IMR-90 (cell line): ENCODE measurements around the gene GGACT. TPM values are rescaled to one million over a fixed set of nuclear protein-coding genes. Genes with fewer than 3 reads are reported as not detected.

Experiments
- ATAC-seq: fragments of 200-7000 bp; cut with Tn5 transposase; 2 replicates; pipeline ENCODE4 v1.9.1; 2020; ENCODE audit warnings: low read depth, mild to moderate bottlenecking, moderate library complexity
- BruUV-seq: library from RNA; stranded (reverse); fragments of 400-500 nt; replicated peaks from 2 replicates; lab custom pipeline; 2021; lab: Mats Ljungman, UMichigan
- CTCF ChIA-PET: fragments of 300-600 bp; formaldehyde crosslinking; extraction: SDS; loops from one replicate; lab custom pipeline; 2021; ENCODE audit warnings: antibody characterized with exemption; lab: Yijun Ruan, JAX
- POLR2A ChIA-PET: fragments of 300-600 bp; sonication (Branson Sonifier 250); formaldehyde crosslinking; loops from one replicate; lab custom pipeline; 2022; ENCODE audit warnings: antibody characterized with exemption; ENCODE audit not compliant: unreplicated experiment; lab: Charles Lee
- DNase-seq: peaks from one replicate; pipeline ENCODE4 v3.0.0; 2013
- H2AFZ ChIP-seq: replicated peaks from 2 replicates; pipeline ENCODE3; 2013; ENCODE audit warnings: low read length, mild to moderate bottlenecking; ENCODE audit not compliant: poor library complexity
- H2AK5ac ChIP-seq: 2 replicates; pipeline ENCODE4 v1.6.1; 2013; ENCODE audit warnings: low read depth, low read length, inconsistent platforms
- H2AK9ac ChIP-seq: replicated peaks from 2 replicates; pipeline ENCODE3; 2013; ENCODE audit warnings: mild to moderate bottlenecking, low read depth, low read length, moderate library complexity; ENCODE audit not compliant: poor library complexity
- H2BK120ac ChIP-seq: 2 replicates; pipeline ENCODE4 v1.6.1; 2013; ENCODE audit warnings: low read depth, low read length, inconsistent platforms
- H2BK15ac ChIP-seq: 3 replicates; pipeline ENCODE4 v1.6.1; 2013; ENCODE audit warnings: low read depth, low read length, inconsistent platforms
- H2BK20ac ChIP-seq: 2 replicates; pipeline ENCODE4 v1.6.1; 2013; ENCODE audit warnings: low read depth, mild to moderate bottlenecking, inconsistent platforms, low read length, moderate library complexity
- H2BK5ac ChIP-seq: 2 replicates; pipeline ENCODE4 v1.6.1; 2013; ENCODE audit warnings: mild to moderate bottlenecking, low read depth, low read length, inconsistent platforms; ENCODE audit not compliant: poor library complexity, severe bottlenecking
- H3K14ac ChIP-seq: replicated peaks from 2 replicates; pipeline ENCODE4 v1.6.1; 2013; ENCODE audit warnings: low read depth, low read length, inconsistent platforms
- H3K18ac ChIP-seq: 2 replicates; pipeline ENCODE4 v1.6.1; 2013; ENCODE audit warnings: low read depth, low read length, control low read depth
- H3K23ac ChIP-seq: 2 replicates; pipeline ENCODE4 v1.6.1; 2013; ENCODE audit warnings: low read depth, low read length, inconsistent platforms
- H3K27ac ChIP-seq: 2 replicates; pipeline ENCODE4 v1.5.1; 2013; ENCODE audit warnings: mild to moderate bottlenecking, control low read depth, low read length; ENCODE audit not compliant: insufficient read depth
- H3K27me3 ChIP-seq: 2 replicates; pipeline ENCODE4 v1.6.1; 2013; ENCODE audit warnings: low read length; ENCODE audit not compliant: control insufficient read depth, insufficient read depth
- H3K36me3 ChIP-seq: 2 replicates; pipeline ENCODE4 v1.6.1; 2013; ENCODE audit warnings: low read length, mixed read lengths; ENCODE audit not compliant: control insufficient read depth, insufficient read depth
- H3K4ac ChIP-seq: 2 replicates; pipeline ENCODE4 v1.6.1; 2013; ENCODE audit warnings: low read depth, low read length, inconsistent platforms
- H3K4me1 ChIP-seq: 2 replicates; pipeline ENCODE4 v1.6.1; 2013; ENCODE audit warnings: low read length, mixed read lengths; ENCODE audit not compliant: control insufficient read depth, insufficient read depth
- H3K4me2 ChIP-seq: 2 replicates; pipeline ENCODE4 v1.6.1; 2013; ENCODE audit warnings: low read depth, mild to moderate bottlenecking, control low read depth, low read length, moderate library complexity
- H3K4me3 ChIP-seq: 2 replicates; pipeline ENCODE4 v1.5.1; 2013; ENCODE audit warnings: low read depth, mild to moderate bottlenecking, control low read depth, low read length, moderate library complexity; ENCODE audit not compliant: insufficient read depth
- H3K56ac ChIP-seq: 2 replicates; pipeline ENCODE4 v1.6.1; 2013; ENCODE audit warnings: low read length, inconsistent platforms; ENCODE audit not compliant: insufficient read depth; ENCODE audit errors: extremely low read depth
- H3K79me1 ChIP-seq, 2 experiments: 2 replicates each; pipeline ENCODE4 v1.6.1; 2013; ENCODE audit warnings: low read length in 2 of 2, inconsistent platforms in 1 of 2, low read depth in 1 of 2
- H3K9ac ChIP-seq: 2 replicates; pipeline ENCODE4 v1.6.1; 2013; ENCODE audit warnings: low read depth, low read length, control low read depth
- H3K9me1 ChIP-seq: 2 replicates; pipeline ENCODE4 v1.6.1; 2013; ENCODE audit warnings: low read length, inconsistent platforms; ENCODE audit not compliant: insufficient read depth
- H3K9me3 ChIP-seq: 2 replicates; pipeline ENCODE4 v1.6.1; 2013; ENCODE audit warnings: low read length; ENCODE audit not compliant: control insufficient read depth, insufficient read depth
- H4K20me1 ChIP-seq: 2 replicates; pipeline ENCODE4 v1.6.1; 2013; ENCODE audit warnings: low read length, inconsistent platforms; ENCODE audit not compliant: insufficient read depth
- H4K5ac ChIP-seq: 2 replicates; pipeline ENCODE4 v1.6.1; 2013; ENCODE audit warnings: mild to moderate bottlenecking, low read depth, low read length, control low read depth
- H4K8ac ChIP-seq, 2 experiments: 2 replicates each; pipeline ENCODE4 v1.6.1; 2013; ENCODE audit warnings: low read depth in 2 of 2, low read length in 2 of 2, control low read depth in 1 of 2, inconsistent platforms in 1 of 2
- H4K91ac ChIP-seq: 2 replicates; pipeline ENCODE4 v1.6.1; 2013; ENCODE audit warnings: low read depth, low read length, inconsistent platforms; ENCODE audit not compliant: insufficient read depth
- BHLHE40 ChIP-seq: fragments of 150-350 bp; IDR thresholded peaks from 2 replicates; pipeline ENCODE4 v1.6.1; 2016; ENCODE audit warnings: mild to moderate bottlenecking, low read depth, low read length
- CEBPB ChIP-seq: IDR thresholded peaks from 2 replicates; pipeline ENCODE4 v1.6.1; 2012; ENCODE audit warnings: low read depth, low read length, improper control_type of control experiment
- FOS ChIP-seq: fragments of 150-350 bp; IDR thresholded peaks from 2 replicates; pipeline ENCODE4 v1.6.1; 2016; ENCODE audit warnings: low read depth, low read length
- MAFK ChIP-seq: IDR thresholded peaks from 2 replicates; pipeline ENCODE4 v1.6.1; 2012; ENCODE audit warnings: low read depth, low read length, improper control_type of control experiment
- RCOR1 ChIP-seq: IDR thresholded peaks from 2 replicates; pipeline ENCODE4 v1.6.1; 2012; ENCODE audit warnings: mild to moderate bottlenecking, low read length, improper control_type of control experiment; ENCODE audit not compliant: insufficient replicate concordance
- RFX5 ChIP-seq: IDR thresholded peaks from 2 replicates; pipeline ENCODE4 v1.8.0; 2012; ENCODE audit warnings: low read depth, mild to moderate bottlenecking, low read length, moderate library complexity
- WGBS, 2 experiments: methylation state at CpG; one replicate each; pipeline versions ENCODE4 v1.1.5 to v1.1.7; 2013; ENCODE audit warnings: missing lambda C conversion rate in 2 of 2; ENCODE audit not compliant: insufficient read length in 1 of 2; ENCODE audit errors: extremely low coverage in 2 of 2; 5-methylcytosine and 5-hydroxymethylcytosine counted together
- dilution Hi-C: fragments of 300-500 bp; cut with HindIII; formaldehyde crosslinking; loops from one replicate; pipeline ENCODE4 v1.14.3; 2018; ENCODE audit warnings: low sequenced_read_pairs; ENCODE audit not compliant: unreplicated experiment
- in situ Hi-C: fragments of 300-500 bp; cut with MboI; formaldehyde crosslinking; loops from 3 replicates; pipeline ENCODE4 v1.14.3; 2019; ENCODE audit warnings: low sequenced_read_pairs, inconsistent platforms, mixed read lengths
- intact Hi-C: fragments of 100-400 bp; cut with micrococcal nuclease; formaldehyde crosslinking; loops from 2 replicates; pipeline ENCODE4 v1.10.0; 2022
- polyA plus RNA-seq, 3 experiments: library from polyadenylated mRNA; depleted of rRNA; stranded (reverse); fragments of >200 nt; gene quantifications; 2 replicates each; pipeline ENCODE4 v1.2.3, GENCODE V29; 2012; ENCODE audit warnings: low replicate concordance in 1 of 3
- total RNA-seq: library from RNA; depleted of rRNA; stranded (reverse); fragments of >200 nt; gene quantifications from 2 replicates; pipeline ENCODE4 v1.2.3, GENCODE V29; 2012

Gene GGACT
- total and polyA plus RNA-seq, 2 of the 4 experiments (the other 2 are of a cell fraction) = 2.0 to 2.6 TPM

- ATAC-seq (peak; percentile 91), DNase-seq (peak; percentile 96)
- Histone ChIP-seq H4K8ac (peak overlapping the region in 1 of 2 experiments; percentile 64; a peak in 1 of 4 replicates), H4K20me1 (no peaks in the 10 kb centered on the region), H2AFZ (no peak overlapping the region), H3K23ac (no peak overlapping the region), H3K27ac (peak overlapping the region; percentile 45), H2BK120ac (peak overlapping the region; percentile 24; the same call in 1 of the 2 replicates), H2BK20ac (peak overlapping the region; percentile 31; the same call in 1 of the 2 replicates), H3K56ac (no peak overlapping the region), H3K9ac (no peak overlapping the region), H3K4me3 (no peak overlapping the region), H3K14ac (peak overlapping the region; percentile 27), H3K18ac (peak overlapping the region; percentile 34; the same call in 1 of the 2 replicates), H2BK15ac (peak overlapping the region; percentile 42; the same call in 1 of the 3 replicates), H3K4me1 (peaks cover 8% of the 10 kb centered on the region), H3K4me2 (no peak overlapping the region; the same call in 1 of the 2 replicates), H4K5ac (peak overlapping the region; percentile 9; the same call in 1 of the 2 replicates), H3K9me1 (peaks cover 10% of the 10 kb centered on the region; the same call in 1 of the 2 replicates), H3K4ac (no peak overlapping the region), H2AK5ac (no peak overlapping the region), H3K36me3 (peaks cover 19% of the 10 kb centered on the region), H2AK9ac (no peak overlapping the region), H3K9me3 (no peaks in the 10 kb centered on the region), H2BK5ac (peak overlapping the region; percentile 73), H4K91ac (no peak overlapping the region), H3K79me1 (no peaks in the 10 kb centered on the region), H3K27me3 (no peaks in the 10 kb centered on the region)
- in situ Hi-C loops = no loop called here
- TF ChIP-seq CEBPB = peak; percentile 81
- peak; percentile 67 for TF ChIP-seq MAFK
- TF ChIP-seq FOS = peak; percentile 52; the same call in 1 of the 2 replicates
- TF ChIP-seq RFX5 = no peak
- TF ChIP-seq BHLHE40 = no peak
- TF ChIP-seq RCOR1 = peak; percentile 35
- intact Hi-C loops = no loop called here
- POLR2A ChIA-PET = interaction anchor here (0.6 kb wide), 1 partner anchor 50 kb away, joined by 7 read pairs; no protein-coding TSS in a partner anchor
- 80% methylated on average over 1 of the region's 2 CpGs; no CpG with 5 or more reads in 1 of the 2 experiments for WGBS, 2 experiments
- BruUV-seq = no TSS peak
- CTCF ChIA-PET = no interaction called here
- dilution Hi-C loops = no loop called here
These were observed 44.9 kb upstream of the GGACT start for GRCh38 chr13:100633461-100633860.
